Osteocyte (in vitro differentiated cells): ENCODE measurements around the gene FGF4. TPM values are rescaled to one million over a fixed set of nuclear protein-coding genes. Genes with fewer than 3 reads are reported as not detected.

Source experiments
- DNase-seq: peaks from one replicate; pipeline ENCODE4 v3.0.0; 2021; ENCODE audit warnings: mixed read lengths; ENCODE audit not compliant: unreplicated experiment; ENCODE audit errors: extremely low spot score
- H3K27ac Mint-ChIP-seq: one replicate; pipeline ENCODE4 v1.8.0; 2021; ENCODE audit warnings: mild to moderate bottlenecking, mixed read lengths; ENCODE audit not compliant: unreplicated experiment
- H3K27me3 Mint-ChIP-seq: one replicate; pipeline ENCODE4 v1.8.0; 2021; ENCODE audit warnings: mixed read lengths; ENCODE audit not compliant: unreplicated experiment
- H3K36me3 Mint-ChIP-seq: one replicate; pipeline ENCODE4 v1.8.0; 2021; ENCODE audit warnings: mixed read lengths; ENCODE audit not compliant: unreplicated experiment
- H3K4me1 Mint-ChIP-seq: one replicate; pipeline ENCODE4 v1.8.0; 2021; ENCODE audit warnings: mixed read lengths; ENCODE audit not compliant: unreplicated experiment
- H3K4me3 Mint-ChIP-seq: one replicate; pipeline ENCODE4 v1.8.0; 2021; ENCODE audit warnings: mild to moderate bottlenecking, moderate library complexity, mixed read lengths; ENCODE audit not compliant: unreplicated experiment
- H3K9me3 Mint-ChIP-seq: one replicate; pipeline ENCODE4 v1.8.0; 2021; ENCODE audit warnings: mixed read lengths; ENCODE audit not compliant: unreplicated experiment
- CTCF ChIP-seq: fragments of 200-600 bp; sonication (generic); IDR thresholded peaks from 2 replicates; pipeline ENCODE4 v1.5.0; 2021; ENCODE audit warnings: antibody characterized with exemption, mild to moderate bottlenecking, moderate library complexity
- total RNA-seq: library from RNA; stranded (reverse); gene quantifications from 2 replicates; pipeline ENCODE4 v1.2.1, GENCODE V29; 2021

FGF4 gene
- total RNA-seq, 1 donor from 2014 or later = 0.40 TPM

GRCh38 chr11:69746752-69747742, 28.1 kb downstream of the FGF4 start:
- no peak for TF ChIP-seq CTCF
- DNase-seq = no peak
- Mint-ChIP-seq H3K36me3 (no peaks in the 10 kb centered on the region), H3K4me1 (peaks cover 59% of the 10 kb centered on the region), H3K9me3 (no peaks in the 10 kb centered on the region), H3K27me3 (no peaks in the 10 kb centered on the region), H3K27ac (peak overlapping the region; percentile 83), H3K4me3 (no peak overlapping the region)

DNA sequence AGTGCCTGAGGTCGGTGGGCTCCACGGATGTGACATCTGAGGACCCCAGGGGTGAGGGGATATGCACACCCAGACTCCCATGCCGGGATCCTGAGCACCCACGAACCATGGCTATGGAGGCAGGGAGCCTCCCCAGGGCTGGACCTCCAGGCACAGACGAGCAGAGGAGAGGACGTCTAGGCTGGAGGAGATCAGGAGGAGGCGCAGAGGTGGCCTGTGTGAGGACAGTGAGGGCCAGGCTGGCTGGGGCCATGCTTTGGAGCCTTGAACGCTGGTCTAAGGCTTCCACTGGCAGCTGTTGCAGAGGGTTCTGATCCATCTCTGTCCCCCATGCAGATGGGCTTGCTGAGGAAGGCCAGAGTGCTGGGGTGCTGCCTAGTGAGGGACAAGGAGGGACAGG, 29.0 kb downstream of the FGF4 start:
- no peak overlapping the region for H3K4me3 Mint-ChIP-seq

DNA sequence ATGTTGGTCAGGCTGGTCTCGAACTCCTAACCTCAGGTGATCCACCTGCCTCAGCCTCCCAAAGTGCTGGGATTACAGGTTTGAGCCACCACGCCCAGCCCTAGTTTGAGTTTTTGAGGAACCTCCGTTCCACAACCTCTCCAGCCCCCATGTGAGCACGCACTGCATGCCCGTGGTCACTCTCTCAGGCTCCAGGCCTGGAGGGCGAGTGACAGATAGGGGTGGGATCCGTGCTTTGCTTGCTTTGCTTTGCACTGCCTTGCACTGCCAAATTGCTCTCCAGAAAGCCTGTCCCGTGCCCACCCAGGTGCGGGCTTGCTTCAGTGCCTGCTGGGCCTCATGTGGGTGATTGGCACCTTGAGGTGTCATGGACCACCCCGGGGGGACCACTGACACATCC, 29.9 kb downstream of the FGF4 start:
- Mint-ChIP-seq H3K36me3 (no peaks in the 10 kb centered on the region), H3K4me1 (peaks cover 61% of the 10 kb centered on the region), H3K4me3 (no peak overlapping the region), H3K9me3 (no peaks in the 10 kb centered on the region), H3K27me3 (no peaks in the 10 kb centered on the region), H3K27ac (peak overlapping the region; percentile 83)
- TF ChIP-seq CTCF = no peak
- no peak for DNase-seq

More for the DNA sequence above, 29.0 kb downstream of the FGF4 start:
- no peaks in the 10 kb centered on the region for H3K36me3 Mint-ChIP-seq
- peaks cover 61% of the 10 kb centered on the region for H3K4me1 Mint-ChIP-seq
- no peak for TF ChIP-seq CTCF
- DNase-seq = no peak
- no peaks in the 10 kb centered on the region for H3K27me3 Mint-ChIP-seq
- no peaks in the 10 kb centered on the region for H3K9me3 Mint-ChIP-seq
- H3K27ac Mint-ChIP-seq = peak overlapping the region; percentile 83

- no peak for TF ChIP-seq CTCF
- H3K4me3 Mint-ChIP-seq = peak overlapping the region; percentile 19
- peaks cover 61% of the 10 kb centered on the region for H3K4me1 Mint-ChIP-seq
- no peaks in the 10 kb centered on the region for H3K36me3 Mint-ChIP-seq
- no peaks in the 10 kb centered on the region for H3K27me3 Mint-ChIP-seq
- H3K9me3 Mint-ChIP-seq = no peaks in the 10 kb centered on the region
- peak overlapping the region; percentile 83 for H3K27ac Mint-ChIP-seq
- peak; percentile 91 for DNase-seq
Observed at GRCh38 chr11:69744435-69744834, 30.7 kb downstream of the FGF4 start.

DNA sequence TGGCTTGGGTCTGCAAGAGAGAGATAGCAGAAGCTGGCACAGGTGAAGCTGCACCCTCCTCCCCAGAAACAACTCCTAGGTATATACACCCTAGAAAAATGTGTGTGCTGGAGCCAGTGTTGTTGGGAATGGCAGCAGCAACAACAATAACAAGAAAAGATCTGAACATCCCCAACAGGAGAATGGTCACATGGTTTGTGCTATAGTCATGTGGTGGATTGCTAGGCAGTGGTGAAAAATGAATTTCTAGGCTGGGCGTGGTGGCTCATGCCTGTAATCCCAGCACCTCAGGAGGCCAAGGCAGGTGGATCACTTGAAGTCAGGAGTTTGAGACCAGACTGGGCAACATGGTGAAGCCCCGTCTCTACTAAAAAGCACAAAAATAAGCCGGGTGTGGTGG, 40.3 kb downstream of the FGF4 start:
- H3K4me3 Mint-ChIP-seq = no peak overlapping the region
- peaks cover 12% of the 10 kb centered on the region for H3K4me1 Mint-ChIP-seq
- no peak overlapping the region for H3K27ac Mint-ChIP-seq
- peaks cover 12% of the 10 kb centered on the region for H3K9me3 Mint-ChIP-seq
- no peaks in the 10 kb centered on the region for H3K27me3 Mint-ChIP-seq
- H3K36me3 Mint-ChIP-seq = peaks cover 3% of the 10 kb centered on the region
- DNase-seq = no peak
- TF ChIP-seq CTCF = no peak
